Measurements from ENCODE around the gene TMEM45A.

DNA sequence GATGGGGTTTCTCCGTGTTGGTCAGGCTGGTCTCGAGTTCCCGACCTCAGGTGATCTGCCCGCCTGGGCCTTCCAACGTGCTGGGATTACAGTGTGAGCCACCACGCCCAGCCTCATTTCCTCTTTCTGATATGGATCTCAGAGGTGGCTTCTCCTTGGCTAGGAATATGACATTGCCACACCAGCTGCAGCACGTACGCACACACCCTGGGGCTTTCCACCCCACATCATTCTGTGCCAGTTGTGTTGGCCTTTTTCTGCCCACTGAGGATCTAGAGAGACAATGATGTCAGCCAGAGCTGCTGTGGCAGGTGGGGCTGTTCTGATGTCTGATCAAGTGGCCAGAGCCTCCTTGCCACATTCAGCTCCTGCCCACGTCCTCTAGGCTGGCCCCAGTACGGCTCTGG, 29.0 kb downstream of the TMEM45A start:
- TF ChIP-seq, protein P1, sequence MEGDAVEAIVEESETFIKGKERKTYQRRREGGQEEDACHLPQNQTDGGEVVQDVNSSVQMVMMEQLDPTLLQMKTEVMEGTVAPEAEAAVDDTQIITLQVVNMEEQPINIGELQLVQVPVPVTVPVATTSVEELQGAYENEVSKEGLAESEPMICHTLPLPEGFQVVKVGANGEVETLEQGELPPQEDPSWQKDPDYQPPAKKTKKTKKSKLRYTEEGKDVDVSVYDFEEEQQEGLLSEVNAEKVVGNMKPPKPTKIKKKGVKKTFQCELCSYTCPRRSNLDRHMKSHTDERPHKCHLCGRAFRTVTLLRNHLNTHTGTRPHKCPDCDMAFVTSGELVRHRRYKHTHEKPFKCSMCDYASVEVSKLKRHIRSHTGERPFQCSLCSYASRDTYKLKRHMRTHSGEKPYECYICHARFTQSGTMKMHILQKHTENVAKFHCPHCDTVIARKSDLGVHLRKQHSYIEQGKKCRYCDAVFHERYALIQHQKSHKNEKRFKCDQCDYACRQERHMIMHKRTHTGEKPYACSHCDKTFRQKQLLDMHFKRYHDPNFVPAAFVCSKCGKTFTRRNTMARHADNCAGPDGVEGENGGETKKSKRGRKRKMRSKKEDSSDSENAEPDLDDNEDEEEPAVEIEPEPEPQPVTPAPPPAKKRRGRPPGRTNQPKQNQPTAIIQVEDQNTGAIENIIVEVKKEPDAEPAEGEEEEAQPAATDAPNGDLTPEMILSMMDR (IDR thresholded peaks at IDR 0.05; ENCODE audit: poor library complexity, severe bottlenecking) = no peak
- no peak for TF ChIP-seq EZH2 (IDR thresholded peaks at IDR 0.05; ENCODE audit: borderline replicate concordance, insufficient read depth, low read length, poor library complexity, severe bottlenecking)
- TF ChIP-seq RAD21 (conservative IDR thresholded peaks at IDR 0.05) = no peak

Measured in neural cell (in vitro differentiated cells).